PFSK-1 (cell line): ENCODE results near the gene NKAIN2.

Experiments
- FOXP2 ChIP-seq: optimal IDR thresholded peaks from 2 replicates; pipeline ENCODE3; 2011; ENCODE audit warnings: borderline replicate concordance, control low read depth, inconsistent platforms; ENCODE audit not compliant: insufficient read depth; ENCODE audit errors: extremely low read length, extremely low read depth
- POLR2AphosphoS5 ChIP-seq: IDR thresholded peaks from 2 replicates; pipeline ENCODE4 v1.6.1; 2012; ENCODE audit warnings: low read depth, mild to moderate bottlenecking, control low read depth, low read length, moderate library complexity
- SIN3A ChIP-seq: IDR thresholded peaks from 2 replicates; pipeline ENCODE4 v1.6.1; 2012; ENCODE audit warnings: mild to moderate bottlenecking, low read length, moderate library complexity, borderline replicate concordance; ENCODE audit not compliant: insufficient read depth
- TAF1 ChIP-seq: IDR thresholded peaks from 2 replicates; pipeline ENCODE4 v1.6.1; 2012; ENCODE audit warnings: low read length, control low read depth, borderline replicate concordance; ENCODE audit not compliant: insufficient read depth
- TF ChIP-seq, protein P1 (sequence below), 2 experiments: IDR thresholded peaks; 2 replicates each; pipeline versions ENCODE4 v1.6.1 to v1.8.0; 2011 to 2012; ENCODE audit warnings: low read depth in 2 of 2, low read length in 2 of 2, control low read depth in 1 of 2, inconsistent platforms in 1 of 2, mild to moderate bottlenecking in 1 of 2, moderate library complexity in 1 of 2; ENCODE audit not compliant: insufficient read depth in 1 of 2

- no peak for TF ChIP-seq POLR2AphosphoS5
- TF ChIP-seq, protein P1, sequence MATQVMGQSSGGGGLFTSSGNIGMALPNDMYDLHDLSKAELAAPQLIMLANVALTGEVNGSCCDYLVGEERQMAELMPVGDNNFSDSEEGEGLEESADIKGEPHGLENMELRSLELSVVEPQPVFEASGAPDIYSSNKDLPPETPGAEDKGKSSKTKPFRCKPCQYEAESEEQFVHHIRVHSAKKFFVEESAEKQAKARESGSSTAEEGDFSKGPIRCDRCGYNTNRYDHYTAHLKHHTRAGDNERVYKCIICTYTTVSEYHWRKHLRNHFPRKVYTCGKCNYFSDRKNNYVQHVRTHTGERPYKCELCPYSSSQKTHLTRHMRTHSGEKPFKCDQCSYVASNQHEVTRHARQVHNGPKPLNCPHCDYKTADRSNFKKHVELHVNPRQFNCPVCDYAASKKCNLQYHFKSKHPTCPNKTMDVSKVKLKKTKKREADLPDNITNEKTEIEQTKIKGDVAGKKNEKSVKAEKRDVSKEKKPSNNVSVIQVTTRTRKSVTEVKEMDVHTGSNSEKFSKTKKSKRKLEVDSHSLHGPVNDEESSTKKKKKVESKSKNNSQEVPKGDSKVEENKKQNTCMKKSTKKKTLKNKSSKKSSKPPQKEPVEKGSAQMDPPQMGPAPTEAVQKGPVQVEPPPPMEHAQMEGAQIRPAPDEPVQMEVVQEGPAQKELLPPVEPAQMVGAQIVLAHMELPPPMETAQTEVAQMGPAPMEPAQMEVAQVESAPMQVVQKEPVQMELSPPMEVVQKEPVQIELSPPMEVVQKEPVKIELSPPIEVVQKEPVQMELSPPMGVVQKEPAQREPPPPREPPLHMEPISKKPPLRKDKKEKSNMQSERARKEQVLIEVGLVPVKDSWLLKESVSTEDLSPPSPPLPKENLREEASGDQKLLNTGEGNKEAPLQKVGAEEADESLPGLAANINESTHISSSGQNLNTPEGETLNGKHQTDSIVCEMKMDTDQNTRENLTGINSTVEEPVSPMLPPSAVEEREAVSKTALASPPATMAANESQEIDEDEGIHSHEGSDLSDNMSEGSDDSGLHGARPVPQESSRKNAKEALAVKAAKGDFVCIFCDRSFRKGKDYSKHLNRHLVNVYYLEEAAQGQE (IDR thresholded peaks at IDR 0.05; ENCODE audit: insufficient read depth in 1 of 2, low read depth in 2 of 2, low read length in 2 of 2): no peak
- no peak for TF ChIP-seq TAF1
- no peak for TF ChIP-seq SIN3A
- no peak for TF ChIP-seq FOXP2
Measured at GRCh38 chr6:124223611-124224345, 420.1 kb downstream of the NKAIN2 start.
